Putamen (tissue), 1 donor: ENCODE measurements around the gene ADARB2.

ENCODE experiments used
- DNase-seq: peaks from one replicate; pipeline ENCODE4 v3.0.0-alpha.2; 2016; ENCODE audit warnings: low spot score

The ADARB2 gene

DNA sequence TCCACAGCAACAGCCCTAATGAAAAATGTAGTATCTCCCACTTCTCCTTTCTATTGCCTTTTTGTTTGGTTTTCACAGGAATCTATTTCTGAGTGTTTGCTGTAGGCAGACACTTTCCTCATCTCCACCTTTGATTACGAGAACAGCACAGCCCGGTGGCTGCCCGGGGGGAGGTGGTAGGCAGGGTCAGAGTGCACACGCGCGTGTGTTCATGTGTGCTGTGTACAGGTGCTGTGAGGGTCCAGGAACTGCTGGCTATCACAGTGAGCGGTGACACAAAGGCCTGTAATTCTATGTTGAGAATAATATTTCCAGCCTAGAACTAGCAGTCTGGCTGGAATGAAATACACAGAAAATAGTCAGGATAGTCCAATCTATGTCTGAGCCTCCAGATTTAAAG lies 212.8 kb downstream of the ADARB2 start:
- no peak for DNase-seq

DNA sequence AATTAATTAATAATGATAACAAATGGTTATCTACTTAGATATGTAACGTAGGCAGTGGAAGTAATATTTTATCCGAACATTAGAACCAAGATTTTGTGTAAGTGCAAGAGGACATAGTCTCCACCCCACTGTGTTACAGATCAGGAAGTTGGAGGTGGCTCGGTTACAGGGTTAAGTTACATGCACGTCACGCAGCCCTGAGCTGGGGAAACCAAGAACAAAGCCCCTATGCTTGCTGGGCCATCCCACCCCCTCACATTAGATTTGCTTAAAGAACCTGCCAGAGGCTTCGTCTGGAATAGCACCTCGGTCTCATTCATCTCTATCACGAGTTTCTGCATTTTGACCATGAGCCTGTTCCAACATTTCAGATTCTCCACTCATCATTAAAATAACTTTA lies 214.1 kb downstream of the ADARB2 start:
- no peak for DNase-seq

DNA sequence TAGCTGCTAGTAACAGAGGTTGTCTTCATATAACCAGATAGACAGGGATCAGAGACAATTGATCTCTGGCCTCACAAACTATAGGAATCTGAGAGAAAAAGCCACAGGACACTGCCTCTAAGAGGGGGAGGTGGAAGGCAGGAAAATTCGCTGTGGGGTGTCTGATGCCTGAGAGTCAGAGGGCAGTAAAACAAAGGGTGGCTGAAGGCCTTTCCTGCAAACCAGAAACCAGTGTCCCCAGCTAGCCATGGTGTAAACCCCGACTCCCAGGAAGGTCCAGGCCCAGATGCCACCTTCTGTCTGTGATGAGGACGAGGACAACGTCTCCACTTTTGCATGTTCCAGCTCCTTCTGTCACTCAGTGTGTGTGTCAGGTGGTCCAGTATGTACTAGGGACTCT lies 215.1 kb downstream of the ADARB2 start:
- DNase-seq, result no peak

DNA sequence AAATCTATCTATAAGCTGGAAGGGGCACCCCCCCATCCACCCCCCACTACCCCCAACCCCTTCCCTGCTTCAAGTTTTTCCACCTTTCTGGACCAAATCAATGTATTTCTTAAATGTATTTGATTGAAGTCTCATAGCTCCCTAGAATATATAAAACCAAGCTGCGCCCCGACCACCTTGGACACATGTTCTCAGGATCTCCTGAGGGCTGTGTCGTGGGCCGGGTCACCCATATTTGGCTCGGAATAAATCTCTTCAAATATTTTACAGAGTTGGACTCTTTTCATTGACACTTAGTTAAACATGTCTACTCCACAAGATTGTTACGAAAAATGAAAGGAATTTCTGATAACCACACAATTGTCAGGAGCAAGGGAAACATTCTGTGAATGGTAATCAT lies 215.6 kb downstream of the ADARB2 start:
- no peak for DNase-seq

DNA sequence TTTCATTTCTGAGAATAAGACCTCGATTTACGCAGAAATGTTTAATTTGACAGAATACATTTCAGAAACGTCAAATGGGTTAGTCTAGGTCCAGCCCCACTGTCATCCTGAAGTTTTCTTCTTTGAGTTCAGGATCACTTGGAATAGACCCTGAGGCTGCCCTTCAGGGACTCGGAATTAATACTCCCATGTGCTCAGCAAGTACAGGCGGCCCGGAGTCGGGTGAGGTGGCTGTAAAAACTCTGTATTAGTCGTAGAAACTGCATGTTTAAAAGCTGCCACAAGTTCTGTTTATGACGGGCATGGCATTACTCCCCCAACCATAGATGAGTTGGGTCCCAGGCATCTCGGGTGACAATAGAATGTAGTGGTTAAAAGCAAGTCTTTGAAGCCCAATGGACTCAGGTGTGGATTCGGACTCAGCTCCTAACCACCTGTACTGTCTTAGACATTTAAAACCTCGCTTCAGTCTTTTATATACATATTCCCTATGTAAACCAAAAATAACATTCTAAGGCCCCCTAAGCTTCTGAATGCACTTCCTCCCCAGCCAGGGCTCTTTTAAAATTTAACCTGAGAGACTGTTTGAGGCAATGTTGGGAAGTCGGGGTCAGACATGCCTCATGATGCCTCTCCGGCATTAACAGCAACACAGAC lies 216.3 kb downstream of the ADARB2 start:
- DNase-seq, result no peak

DNA sequence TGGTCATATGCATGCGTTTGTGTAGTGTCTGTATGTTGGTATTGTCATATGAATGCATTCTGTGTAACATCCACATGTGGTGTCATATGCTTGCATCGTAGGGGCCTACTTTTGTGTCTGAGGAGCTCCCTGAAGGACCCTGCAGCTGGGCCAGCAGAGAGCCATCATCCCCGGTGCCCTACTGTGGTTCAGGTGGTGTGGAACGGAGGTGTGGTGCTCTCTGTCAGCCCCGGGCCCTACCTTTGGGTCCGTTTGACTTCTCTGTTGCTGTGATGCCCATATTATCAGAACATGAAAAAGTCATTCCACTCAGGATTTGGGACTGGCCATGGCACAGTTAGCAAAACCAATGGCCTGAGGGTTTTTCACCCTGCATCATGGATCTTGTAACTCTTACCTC lies 217.9 kb downstream of the ADARB2 start:
- DNase-seq, result no peak

DNA sequence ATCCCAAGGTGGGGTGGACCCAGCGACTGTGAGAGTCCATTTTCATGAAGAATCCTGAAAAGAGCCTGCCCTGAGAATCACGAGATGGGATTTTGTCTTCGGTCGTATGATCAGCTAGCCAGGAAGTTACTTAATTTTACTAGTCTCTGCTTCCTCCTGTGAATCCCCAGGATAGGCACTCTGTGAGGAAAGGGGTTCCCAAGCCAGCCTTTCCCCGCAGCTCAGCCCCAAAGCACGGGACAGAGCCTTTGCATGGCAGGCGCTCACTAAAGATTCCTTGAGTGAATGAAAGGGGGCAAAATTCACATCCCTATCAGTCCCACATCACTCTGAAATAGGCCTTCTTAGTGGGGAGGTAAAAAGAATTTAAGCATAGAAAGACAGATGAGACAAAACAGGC lies 219.6 kb downstream of the ADARB2 start:
- DNase-seq, result no peak

DNA sequence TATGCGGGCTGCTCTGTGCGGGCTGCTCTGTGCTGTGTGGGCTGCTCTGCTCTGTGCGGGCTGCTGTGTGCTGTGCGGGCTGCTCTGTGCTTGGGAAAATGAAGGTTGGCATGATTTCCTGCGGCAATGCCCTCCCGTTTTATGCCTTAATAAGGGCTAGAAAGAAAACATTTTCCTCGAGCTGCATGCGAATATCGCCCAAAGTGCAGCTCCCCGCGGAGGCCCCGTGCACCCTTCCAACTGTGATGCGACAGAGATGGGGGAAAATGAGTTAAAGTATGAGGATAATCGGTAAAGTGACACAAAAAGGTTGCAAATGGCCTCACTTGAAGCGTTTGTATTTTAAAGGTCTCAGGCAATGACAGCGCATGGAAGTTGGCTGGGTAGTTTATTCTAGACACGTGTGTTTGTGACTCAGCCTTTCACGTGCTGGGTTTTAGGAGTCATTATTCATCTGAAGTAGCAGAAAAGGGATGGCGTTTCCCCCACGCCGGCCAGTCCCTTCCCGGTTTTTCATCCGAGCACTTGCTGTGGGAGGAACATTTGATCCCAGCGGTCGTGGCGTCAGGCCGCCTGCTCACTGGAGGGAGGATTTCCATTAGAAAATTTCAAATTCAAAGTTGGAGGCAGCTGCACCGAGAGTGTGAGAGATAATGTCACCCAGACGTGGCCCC lies 220.7 kb downstream of the ADARB2 start:
- DNase-seq, result no peak

DNA sequence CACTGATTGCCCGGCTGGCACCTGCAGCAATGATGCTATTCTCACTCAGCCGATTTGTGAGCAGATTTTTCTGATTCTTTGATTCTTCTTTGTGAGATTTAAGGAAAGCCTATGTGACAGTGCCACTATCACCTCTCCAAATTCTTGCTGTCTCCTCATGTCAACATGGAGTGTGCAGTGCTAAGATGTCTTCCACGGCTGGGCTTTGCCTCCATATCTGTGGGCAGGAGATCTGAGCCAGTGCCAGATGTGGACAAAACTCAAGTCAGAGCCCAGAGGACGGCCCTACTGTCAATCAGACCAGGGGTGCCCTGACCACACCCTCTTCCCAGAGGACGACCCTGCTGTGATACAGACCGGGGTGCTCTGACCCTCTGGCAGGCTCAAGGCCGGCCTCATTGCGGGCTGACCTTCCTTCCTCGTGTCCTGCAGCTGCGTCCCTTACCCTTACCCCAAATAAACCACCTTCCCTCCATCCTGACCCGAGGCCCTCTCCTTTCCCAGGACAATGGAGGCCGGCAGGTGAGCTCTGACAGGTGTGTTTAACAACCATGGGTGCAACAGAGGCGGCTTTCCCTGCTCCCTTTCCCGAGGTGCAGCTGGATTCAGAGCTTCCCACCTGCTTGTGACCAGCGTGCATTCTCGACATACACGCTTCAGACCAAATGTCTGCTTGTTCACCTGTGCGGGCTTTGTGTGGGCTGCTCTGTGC lies 221.4 kb downstream of the ADARB2 start:
- no peak for DNase-seq

DNA sequence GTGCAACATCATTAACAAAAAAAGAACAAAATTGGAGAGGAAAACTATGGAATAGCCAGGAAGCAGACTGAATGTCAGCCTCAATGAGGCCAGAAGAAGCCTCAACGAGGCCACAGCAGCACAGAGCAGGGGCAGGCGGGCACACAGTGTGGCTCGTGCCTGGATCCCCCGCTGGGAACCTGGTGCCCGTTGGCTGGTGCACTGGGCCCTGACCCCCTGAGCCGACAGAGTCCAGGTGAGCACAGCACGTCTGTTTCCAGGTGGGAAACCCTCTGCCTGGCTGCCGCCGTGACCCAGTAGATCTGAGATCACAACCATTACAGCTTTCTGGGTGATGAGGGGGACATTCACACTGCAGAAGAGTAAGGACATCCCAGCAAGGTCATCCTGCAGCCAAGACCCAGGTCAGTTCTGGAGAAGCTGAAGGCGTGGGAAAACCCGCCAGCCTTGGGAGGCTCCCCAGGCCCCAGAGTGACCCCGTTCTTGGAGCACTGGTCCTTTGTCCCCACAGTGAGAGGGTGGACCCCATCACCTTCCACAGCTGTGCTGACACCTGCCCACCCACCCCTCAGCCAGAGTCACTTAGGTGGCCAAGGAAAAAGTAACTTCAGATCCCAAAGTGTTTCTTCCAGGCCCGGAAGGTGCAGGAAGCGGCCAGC lies 222.1 kb downstream of the ADARB2 start:
- DNase-seq, result no peak

DNA sequence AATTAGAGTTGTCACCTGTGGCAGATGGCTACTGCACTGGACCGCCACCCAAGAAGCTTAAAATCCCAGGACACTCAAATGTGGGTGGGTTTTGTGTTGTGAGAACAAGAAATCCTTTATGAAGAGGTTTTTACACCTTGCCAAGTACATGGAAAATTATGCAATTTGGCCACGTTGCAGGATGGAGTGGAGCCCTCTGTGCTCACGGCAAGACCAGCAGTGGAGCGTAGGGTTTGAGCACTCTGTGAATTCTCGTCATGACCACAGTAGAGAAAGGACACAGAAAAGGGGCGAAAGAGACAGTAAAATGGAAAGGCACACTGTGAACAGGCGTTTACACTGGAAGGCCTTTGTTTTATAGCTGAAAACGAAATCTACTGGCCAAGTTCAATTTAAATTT lies 222.6 kb downstream of the ADARB2 start:
- DNase-seq, result no peak

DNA sequence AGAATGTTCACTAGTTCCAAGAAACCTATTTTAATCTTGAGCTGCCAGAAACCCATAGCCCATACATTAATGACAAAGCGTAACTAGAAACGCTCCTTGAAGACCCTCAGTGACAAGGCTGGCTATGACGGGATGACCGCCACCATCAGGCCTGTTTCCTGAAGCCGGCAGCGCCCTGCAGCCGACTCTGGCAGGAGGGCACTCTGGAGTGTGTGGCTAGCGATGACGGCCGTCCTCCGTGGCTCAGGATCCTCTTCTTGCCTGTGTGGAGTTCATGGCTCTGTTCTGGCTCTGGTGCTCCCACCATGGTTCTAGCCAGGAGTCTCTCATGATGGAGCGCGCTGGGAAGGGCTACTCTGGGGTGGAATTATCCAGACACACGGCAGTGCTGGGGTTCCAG lies 224.1 kb downstream of the ADARB2 start:
- DNase-seq, result no peak

DNA sequence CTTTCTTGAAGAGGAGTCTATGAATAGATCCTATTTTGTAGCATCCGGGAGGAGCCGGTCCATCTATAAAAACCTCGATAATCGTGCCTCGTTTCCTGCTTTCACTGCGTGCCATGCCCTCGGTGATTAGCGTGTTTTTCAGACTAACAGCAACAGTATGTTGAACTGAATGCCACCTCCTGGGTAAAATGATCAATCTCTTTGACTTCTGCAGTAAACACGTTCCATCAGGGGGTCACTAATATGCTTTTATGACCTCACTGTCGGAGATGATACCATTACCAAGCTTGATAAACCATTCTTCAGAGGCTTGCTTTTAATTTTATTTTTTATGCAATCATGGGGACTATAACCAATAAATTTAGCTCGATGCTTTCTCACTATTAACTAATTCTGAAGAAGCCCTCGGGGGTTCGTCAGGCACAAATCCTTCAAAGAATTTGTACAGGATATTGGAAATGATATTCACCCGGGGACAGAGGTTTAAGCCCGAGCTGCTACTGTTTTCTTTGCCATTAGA lies 228.3 kb downstream of the ADARB2 start:
- no peak for DNase-seq

DNA sequence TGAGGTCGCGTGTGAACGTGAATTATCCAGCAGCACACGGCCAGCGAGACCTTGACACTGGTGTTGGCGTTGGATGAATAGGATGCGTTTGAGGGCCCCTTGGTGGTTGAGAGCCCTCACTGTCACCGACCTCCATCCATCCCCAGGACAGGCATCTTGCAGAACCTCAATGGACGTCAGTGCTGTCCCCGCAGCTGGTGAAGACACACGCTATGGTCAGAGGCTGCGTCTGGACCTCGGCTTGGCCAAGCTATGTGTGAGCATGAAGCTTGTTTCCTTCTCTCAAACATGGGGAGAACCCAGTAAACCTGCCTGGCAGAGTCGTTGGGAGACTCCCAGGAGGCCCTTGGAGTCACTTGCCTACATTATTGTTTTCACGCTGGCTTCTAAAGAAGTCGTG lies 229.2 kb downstream of the ADARB2 start:
- DNase-seq, result no peak

DNA sequence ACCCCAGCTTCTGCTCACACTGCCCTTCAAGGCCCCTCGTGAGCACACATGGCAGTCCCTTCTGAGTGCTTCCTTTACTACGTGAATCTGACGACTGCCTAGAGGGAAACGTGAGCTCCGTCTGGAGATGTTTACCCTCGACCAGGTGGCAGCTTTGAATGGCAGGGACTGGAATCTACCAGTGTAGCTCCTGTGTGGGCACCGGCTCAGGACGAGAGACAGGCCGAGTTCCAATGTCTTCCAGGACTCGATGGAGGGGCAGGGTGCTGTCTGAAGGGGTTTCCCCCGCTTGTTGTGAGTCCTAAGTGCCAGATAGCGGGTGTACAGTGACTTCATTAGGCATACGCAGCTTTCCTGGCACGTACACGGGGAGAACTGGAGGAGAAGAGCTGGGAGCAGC lies 229.9 kb downstream of the ADARB2 start:
- DNase-seq, result no peak

DNA sequence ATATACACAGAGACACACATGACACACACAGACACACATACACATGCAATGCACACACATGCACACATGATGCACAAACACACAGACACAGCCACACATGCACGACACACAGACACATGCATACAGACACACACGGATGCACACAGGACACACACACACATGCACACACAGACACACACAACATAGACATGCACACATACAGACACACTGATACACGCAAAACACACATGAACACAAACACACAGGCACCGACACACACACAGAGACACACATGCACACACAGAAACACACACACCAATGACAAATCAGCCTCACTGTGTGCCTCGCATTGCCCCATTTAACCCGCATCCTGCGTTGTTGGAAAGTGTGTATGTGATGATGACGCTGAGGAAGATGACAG lies 232.4 kb downstream of the ADARB2 start:
- DNase-seq, result no peak

DNA sequence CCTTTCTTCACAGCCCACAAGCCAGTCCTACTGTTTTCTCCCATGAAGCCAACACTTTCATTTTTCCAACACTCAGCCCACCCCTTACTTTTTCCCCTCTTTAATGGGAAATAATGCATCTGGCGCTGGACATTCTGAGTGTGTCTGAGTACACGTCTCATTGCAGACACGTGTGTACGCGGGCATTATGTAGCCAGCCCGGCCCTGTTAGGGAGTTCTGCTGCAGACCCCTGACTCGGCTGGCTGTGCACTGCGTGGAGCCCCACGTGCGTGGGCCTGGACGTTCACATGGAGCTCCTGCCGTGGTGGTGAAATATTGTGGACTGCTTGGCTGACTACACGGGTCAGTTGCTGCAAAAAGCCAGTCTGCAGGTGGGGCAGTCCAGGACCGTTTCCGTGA lies 233.0 kb downstream of the ADARB2 start:
- DNase-seq, result no peak

DNA sequence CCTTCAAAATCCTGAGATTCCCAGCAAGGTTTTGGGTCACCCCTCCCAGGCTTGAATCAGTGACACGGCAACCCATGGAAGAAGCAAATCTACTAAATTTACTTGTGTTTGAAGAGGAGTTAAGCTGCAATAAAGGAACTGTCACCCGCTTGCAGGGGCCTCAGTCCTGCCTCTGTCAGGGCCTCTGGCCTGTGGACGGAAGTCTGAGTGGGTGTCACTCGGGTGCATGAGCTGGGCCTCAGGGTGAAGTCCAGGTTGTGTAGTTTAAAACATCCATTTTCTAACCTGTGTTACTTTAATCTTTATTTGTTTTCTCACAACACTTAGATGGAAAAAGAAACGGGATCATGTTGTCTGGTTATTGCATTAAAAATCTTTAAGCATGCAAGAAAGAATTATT lies 234.9 kb downstream of the ADARB2 start:
- no peak for DNase-seq

DNA sequence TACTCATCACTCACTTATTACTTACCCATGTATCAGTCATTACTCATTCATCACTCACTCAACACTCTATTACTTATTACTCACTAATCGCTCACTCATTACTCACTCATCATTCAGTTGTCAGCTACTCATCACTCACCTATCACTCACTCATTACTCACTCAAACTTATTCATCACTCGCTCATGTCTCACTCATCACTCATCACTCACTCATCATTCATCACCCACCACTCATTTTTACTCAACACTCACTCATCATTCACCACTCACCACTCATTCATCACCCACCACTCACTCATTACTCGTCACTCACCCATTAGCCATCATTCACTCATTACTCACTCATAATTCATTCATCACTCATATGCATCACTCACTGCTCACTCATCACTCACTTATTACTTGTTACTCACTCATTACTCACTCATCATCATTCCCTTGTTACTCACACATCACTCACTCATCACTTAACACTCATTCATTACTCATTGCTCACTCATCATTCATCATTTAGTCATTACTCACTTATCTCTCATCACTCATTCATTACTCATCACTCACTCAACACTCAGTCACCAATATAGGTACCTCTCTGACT lies 237.9 kb downstream of the ADARB2 start:
- DNase-seq, result no peak

DNA sequence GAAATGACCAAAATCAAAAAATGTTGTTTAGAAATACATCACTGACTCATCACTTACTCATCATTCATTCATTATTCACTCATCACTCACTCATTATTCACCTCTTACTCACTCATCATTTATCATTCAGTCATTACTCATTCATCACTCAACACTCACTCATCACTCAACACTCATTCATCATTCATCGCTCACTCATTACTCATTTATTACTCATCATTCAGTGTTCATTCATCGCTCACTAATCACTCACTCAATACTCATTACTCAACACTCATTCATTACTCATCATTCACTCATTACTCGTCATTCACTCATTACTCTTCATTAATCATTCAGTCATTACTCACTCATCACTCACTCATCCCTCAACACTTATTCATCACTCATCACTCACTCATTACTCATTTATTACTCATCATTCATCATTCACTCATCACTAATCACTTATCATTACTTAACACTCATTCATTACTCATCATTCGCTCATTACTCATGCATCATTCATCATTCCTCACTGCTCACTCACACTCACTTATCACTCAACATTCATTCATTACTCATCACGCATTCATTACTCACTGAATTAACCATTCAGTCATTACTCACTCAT lies 238.5 kb downstream of the ADARB2 start:
- peak; percentile 50 for DNase-seq

DNA sequence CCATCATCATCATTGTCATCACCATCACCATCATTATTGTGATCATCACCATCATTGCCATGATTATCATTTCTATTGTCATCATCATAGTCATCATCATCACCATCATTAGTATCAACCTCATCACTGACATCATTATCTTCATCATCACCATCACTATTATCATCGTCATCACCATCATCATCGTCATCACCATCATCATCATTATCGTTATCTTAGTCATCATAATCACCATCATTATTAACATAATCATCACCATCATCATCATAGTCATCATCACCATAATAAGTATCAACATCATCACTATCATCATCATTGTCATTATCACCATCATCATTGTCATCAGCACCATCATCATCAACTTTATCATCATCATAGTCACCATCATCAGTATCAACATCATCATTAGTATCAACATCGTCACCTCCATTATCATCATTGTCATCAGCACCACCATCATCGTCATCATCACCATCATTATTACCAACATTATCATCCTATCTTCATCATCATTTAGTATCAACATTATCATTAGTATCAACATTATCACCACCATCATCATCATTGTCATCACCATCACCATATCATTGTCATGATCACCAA lies 241.3 kb downstream of the ADARB2 start:
- DNase-seq, result no peak
